Measurements from ENCODE around the gene LMO7.

GRCh38 chr13:75715601-75716523, 79.7 kb downstream of the LMO7 start:
- TF ChIP-seq CTCF (IDR thresholded peaks at IDR 0.05; ENCODE audit: poor library complexity) (no peak), EZH2phosphoT487 (IDR thresholded peaks at IDR 0.05; ENCODE audit: low read depth, severe bottlenecking, unreplicated experiment) (no peak), EZH2 (IDR thresholded peaks at IDR 0.05; ENCODE audit: borderline replicate concordance) (no peak)
